HG03460 (cell line): ENCODE data around the gene ADRA2C.

ENCODE experiments used
- ATAC-seq: cut with Tn5 transposase; IDR thresholded peaks from one replicate; pipeline ENCODE4 v1.9.1; 2021; ENCODE audit not compliant: unreplicated experiment

Gene ADRA2C

DNA sequence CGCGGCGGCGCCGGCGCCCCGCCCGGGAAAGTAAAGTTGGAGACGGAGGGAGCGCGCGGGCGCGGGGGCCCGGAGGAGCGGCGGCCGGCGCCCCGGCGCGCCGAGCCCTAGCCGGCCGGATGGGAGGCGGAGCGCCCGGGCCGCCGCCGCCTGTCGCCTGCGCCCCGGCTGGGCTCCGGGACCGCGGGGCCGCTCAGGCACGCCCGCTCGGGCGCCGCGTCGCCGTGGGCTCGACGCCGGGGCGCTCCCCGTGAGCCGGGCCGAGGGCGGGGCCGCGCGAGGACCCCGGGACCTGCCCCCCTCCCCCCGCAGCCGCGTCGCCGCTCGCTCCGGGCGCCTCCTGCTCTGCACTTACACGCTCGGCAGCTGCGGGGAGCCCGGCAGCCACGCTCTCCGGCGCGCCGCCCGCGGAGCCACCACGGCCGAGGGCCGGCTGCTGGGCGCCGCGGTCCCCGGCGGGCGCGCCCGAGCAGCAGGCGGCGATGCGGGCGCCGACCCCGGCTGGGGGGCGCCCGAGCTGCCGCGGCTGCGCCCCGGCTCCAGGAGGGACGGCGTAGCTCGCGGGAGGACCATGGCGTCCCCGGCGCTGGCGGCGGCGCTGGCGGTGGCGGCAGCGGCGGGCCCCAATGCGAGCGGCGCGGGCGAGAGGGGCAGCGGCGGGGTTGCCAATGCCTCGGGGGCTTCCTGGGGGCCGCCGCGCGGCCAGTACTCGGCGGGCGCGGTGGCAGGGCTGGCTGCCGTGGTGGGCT is at the start of gene ADRA2C:
Gene ADRA2C, plus strand, starts transcription at position 350 of the 749 bp plus-strand sequence. Its CDS starts 222 bp downstream, at position 572.
- ATAC-seq, result no peak

DNA sequence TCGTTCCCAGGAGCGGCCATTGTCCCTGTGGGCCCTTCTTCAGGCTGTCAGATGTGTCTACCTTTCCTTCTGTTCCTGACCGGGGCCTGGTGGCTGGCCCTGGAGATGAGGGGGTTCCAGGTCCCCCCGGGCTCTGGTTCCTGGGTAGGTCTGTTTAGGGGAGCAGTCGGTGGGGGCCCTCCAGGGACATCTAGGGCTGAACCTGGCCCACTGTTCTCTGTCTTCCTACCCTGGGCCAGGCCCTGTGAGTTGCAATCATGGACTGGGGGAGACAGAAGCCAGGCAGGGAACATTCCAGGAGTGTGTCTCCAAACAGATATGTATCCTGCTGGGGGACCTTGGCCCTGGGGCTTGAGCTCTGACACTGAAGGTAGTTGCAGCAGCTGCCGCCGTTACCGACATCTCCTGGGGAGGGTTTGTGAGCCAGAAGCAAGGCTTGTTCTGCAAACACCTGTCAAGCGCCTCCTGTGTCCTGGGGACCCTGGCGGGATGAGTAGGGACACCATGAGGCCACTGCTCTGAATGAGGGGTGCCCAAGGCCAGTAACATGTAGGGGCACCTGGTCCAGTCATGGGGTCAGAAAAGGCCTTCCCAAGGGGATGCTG is 49.5 kb upstream of the ADRA2C start:
- ATAC-seq, result no peak

DNA sequence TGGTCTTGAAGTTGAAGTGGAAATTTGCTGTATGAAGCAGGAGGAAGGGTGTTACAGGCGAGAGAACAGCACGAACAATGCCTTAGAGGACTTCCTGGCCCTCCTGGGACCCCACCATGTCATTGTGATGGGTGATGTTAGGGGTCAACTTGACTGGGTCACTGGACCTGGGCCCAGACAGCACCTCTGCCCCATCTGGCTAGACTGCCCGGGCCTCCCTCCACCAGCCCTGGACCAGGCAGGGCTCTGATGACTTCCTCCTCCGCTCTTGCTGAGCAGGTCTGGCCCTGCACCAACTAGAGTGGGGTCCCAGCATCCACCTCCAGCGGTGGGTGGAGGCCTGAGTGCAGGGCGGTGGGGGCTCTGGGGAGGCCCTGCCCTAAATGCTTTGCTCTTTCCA is 48.9 kb upstream of the ADRA2C start:
- no peak for ATAC-seq

DNA sequence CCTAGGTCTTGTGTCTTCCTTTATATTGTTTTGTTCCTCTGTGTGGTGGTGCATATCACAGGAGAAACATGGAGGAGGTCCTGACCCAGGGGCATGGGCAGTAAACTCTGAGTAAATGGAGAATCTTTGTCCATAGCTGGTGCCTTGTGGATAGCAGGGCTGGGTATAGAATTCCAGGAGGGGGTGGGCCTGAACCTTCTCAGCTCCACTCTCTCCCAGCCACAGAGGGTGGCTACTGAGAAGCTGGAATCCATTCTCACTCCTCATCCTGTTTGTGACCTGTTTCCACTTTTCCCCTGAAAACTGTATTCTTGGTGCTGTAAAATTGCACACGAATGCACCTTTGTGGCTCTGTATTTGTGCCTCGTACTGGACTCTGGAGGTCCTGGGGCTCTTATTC is 47.7 kb upstream of the ADRA2C start:
- no peak for ATAC-seq

DNA sequence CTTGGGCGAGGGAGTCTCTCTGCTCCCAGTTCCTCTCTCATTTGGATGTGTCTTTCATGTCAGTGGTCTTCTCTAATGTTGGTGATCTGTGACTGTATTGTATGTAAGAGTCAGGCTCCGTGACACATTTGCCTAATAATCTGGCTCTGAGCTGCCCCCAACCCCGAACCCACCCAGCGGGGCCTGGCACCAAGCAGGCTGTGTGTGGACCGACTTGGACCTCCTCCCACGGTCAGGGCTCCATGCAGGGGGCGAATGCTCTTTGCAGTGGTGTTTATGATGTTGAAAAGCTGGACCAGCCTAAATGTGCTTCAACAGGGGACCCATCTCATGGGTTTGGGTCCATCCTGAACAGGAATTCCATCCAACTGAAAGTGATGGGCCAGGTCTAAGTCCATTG is 47.0 kb upstream of the ADRA2C start:
- ATAC-seq, result no peak

DNA sequence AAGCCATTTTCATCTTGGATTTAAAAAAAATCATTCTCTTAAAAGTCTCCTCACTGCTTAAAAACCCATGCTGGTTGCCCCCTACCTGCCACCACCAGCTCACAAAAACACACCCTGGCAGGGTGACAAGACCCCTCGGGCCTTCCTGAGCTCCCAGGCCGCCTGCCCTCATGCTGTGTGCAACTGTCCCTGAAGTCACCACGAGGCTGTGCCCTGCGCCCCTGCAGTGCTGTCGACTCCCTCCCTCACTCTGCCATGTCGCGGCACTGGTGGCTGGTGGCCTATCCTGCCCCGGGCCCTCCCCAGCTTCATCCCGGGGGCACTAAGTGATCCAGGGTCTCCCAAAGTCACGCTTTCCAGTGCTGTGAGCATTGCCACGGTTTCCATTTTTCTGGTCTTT is 46.3 kb upstream of the ADRA2C start:
- no peak for ATAC-seq

DNA sequence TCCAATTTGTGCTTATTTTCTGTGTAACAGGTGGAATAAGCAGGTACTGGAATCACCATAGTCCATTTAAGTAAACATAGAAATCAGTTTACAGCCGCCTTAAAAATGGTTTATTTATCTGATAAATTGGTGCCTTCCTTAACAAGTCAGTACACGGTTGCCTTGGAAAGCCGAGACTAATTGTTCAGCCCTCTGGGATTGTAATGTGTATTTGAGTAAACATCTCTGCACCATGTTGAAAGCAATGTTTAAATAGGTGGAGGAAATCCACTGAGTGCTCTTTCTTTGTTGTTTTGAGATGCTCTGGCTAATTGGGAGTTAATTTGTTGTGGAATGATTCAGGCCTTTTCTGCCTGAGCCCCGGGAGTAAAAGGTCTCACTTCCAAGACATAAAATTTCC is 45.7 kb upstream of the ADRA2C start:
- ATAC-seq, result no peak

DNA sequence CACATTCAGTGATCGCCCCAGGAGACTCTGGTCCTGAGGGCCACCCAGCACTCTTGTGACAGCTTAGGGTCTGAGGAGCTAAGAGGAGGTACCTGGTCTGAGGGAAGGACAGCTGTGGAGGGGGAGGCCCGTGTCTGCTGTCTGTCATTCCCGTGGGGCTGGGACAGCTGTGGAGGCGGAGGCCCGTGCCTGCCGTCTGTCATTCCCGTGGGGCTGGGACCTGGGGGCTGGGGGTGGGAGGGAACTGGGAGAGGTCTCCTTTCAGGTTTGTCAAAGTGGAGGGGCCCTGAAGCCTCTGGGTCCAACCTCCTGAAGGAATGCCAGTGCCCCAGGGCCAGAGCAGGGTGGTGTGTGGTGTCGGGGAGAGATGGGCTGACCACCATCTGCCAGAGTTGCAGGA is 45.0 kb upstream of the ADRA2C start:
- no peak for ATAC-seq

DNA sequence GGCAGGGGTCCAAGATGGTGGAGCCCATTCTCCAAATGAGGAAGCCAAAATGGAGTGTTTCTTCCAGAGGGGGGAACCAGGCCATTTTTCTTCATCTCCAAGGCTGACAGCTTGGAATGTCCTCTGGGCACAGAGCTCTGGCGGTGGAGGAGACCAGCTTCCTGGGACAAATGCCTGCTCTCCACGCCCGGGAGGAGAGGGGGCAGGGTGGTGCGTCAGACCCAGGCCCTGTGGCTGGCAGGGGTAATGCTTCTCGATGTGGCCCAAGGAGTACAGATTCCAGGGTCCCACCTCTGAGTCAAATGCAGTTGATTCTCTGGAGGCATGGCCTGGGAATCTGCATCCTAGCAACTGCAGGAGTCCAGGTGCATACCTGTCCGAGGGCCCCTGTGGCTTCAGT is 44.6 kb upstream of the ADRA2C start:
- ATAC-seq, result no peak

DNA sequence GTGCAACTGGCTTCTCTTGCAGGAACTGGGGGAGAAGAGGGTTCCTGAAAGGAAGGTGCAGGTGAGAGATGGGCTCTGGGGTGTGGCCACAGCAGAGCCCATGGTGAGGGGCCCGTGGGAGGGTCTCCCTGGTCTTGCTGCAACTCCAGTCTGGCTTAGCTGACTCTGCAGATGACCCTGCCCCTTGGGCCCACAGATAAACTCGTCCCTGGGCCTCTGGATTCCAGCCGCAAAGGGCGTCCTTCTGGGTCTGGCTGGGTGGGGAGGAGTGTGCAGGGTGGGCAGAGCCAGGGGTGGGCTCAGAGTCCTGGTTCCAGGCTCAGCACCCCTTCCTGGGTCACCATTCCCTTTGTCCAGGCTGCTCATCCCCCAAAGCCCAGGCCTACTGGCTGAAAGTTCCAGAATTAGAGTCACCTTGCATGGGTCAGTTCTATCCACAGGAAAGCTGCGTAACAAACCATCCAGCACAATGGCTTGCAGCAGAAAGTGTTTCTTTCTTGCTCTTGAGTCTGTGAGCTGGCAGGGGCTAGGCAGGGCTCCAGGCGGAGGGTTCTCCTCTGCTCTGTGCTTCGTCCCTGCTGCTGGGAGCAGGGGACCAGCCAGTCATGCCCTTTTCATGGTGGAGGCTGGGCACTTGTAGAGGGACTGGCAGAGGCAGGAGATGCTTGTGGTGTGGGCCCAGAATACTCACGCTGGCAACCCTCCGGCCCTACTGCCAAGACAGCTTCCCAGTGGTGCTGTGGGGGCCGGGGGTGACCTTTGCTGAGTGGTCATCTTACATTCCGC is 43.5 kb upstream of the ADRA2C start:
- no peak for ATAC-seq

DNA sequence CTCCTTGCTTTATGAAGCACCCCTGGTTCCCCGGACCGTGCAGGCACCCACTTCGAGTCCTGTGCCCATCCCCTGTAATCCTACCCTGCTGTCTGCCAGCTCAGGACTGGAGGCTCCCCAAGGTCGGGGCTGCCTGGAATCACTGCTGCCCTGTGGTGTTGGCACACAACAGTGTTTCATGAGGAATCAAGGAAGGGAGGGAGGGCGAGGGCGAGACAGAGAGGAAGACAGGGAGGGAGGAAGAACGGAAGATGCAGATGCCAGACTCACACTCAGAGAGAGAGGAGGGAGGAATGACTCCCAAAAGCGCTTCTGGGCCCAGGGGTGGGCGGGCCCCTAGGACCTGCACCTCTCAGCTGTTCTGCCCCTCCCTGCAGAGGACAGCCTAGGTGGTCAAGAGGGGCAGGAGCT is 42.9 kb upstream of the ADRA2C start:
- no peak for ATAC-seq

DNA sequence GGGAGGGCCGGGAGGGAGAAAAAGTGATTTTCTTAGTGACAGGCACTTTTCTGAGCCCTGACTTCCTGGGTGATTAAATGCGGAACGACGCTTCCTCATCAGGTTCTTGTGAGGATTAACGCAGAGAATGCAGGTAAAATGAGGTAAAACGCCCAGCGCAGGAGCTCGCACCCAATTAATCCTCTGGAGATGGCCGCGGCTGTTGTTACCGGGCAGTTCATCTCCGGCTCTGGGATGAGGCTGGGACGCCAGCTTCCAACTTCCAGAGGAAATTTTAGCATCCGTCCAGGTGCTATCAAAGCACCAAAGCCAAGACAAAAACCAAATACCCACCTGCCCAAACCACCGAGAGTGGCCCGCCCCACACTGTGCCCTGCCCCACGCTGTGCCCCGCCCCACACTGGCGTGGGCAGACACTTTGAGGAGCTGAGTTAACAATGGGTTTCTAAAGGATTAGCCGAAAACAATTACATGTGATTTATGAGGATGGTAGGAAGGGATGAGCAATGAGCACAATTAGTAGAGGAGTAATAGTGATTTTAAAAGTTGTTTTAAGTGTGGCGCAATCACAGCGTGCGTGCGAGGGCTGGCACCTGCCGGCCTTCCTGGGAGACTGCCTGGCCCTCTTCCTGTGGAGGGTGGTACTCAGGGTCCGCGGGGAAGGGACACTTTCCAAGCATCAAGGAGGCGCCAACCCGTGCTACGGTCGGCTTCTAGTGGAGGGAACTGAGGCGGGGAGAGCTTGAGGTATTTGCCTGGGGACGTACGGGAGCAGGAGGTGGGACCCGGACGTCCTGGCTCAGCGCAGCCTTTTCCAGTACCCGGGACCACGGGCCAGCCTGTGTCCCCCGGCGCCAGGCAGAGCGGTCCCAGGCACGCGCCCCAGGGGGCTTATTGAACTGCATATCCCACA is 41.6 kb upstream of the ADRA2C start:
- no peak for ATAC-seq

DNA sequence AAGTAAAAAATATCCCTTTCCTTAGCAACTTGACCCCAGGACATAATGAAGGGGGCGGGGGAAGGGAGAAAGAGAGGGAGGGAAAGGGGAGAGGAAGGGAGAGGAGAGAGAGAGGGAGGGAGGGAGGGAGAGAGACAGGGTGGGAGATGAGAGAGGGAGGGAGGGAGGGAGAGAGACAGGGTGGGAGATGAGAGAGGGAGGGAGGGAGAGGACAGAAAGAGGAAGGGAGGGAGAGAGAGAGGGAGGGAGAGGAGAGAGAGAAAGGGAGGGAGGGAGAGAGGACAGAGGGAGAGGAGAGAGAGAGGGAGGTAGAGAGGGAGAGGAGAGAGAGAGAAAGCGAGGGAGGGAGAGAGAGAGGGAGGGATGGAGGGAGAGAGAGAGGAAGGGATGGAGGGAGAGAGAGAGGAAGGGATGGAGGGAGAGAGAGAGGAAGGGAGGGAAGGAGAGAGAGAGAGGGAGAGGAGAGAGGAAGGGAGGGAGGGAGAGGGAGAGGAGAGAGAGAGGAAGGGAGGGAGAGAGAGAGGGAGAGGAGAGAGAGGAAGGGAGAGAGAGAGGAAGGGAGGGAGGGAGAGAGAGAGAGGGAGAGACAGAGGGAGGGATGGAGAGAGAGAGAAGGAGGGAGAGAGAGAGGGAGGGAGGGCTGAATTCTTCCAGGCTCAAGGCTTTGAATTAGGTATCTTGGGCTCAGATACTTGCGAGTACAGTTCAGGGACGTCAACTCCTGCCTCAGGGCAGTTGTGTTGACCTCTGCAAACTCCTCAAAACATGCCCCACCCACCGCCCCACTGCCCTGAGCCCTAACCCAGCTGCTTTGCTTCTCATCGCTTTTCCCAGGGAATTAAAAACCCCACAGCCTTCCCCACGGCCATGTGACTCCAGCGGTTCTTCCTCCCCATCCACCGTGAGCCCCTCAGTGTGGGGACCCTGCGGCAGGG is 40.0 kb upstream of the ADRA2C start:
- ATAC-seq, result no peak

DNA sequence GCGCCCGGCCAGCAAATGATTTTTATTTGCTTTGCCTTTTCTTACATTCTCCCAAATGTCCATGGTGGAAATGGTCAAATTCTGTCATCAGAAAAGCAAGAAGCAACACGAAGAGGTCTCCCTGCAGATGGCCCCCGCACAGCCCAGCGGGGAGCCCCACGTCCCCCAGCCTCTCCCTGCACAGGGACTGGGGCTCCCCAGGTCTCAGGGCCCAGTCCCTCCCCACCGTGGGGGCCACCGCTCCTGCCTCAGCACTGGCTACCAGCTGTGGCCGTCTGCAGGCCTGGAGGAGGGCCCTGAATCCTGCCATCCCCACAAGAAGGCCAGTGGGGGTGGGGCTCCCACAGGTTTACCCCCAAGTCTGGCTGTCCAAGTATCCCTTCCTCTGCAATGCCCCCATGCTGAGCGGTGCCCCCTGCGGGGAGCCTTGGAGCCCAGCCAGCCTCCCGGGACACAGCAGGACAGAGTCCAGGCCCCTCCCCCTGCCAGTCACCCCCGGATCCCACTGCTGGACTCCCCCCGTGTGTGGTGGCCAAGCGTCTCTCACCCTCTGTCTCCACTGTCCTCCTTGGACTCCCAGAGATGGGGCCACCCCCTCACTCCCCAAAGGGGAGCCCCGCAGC is 38.2 kb upstream of the ADRA2C start:
- ATAC-seq, result no peak

DNA sequence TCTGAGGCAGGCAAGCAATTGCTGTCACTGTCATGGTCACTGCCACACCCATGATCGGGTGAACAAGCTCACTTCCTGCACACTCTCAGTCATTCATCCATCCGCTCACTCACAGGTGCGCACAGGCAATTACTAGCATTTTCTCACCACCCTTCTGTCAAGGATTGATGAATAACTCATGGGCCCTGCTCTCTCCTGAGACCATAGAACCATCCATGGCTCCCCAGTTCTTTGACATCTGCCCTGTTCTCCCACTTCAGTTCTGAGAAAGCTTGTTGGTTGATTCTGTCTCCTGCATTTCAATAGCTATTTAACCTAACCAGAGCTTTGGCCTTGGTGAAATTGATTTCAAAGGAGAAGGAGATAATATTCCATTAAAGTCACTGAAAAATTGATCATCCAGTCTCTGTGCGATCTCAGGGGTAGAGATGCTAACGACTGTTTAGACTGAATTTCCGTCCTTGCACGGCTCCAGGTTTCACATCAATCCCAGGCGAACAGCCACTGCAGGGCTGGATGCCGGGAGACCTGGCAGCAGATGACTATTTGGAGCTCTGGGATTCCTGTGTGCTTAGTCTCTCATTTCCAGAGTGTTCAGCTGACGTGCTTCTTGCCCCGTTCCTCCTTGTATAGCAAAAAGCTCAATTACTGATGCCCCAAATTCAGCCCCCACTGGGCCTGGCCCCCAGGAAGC is 36.9 kb upstream of the ADRA2C start:
- ATAC-seq, result no peak

DNA sequence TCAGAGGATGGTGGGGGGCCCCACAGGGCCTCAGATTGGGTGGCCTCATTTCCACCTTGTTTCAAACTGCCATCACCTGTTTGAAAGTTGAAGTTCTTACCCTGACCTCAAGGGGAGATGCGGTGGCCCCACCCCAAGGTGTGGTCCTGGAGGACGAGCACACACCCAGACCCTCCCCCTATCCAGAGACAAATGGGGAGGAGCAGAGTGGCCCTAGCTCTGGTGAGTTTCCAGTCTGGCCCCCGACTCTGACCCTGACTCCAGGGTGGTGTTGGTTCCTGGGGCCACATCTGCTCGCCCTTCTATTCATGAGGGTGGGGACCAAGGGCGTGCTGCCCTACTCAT is 36.3 kb upstream of the ADRA2C start:
- ATAC-seq, result no peak

DNA sequence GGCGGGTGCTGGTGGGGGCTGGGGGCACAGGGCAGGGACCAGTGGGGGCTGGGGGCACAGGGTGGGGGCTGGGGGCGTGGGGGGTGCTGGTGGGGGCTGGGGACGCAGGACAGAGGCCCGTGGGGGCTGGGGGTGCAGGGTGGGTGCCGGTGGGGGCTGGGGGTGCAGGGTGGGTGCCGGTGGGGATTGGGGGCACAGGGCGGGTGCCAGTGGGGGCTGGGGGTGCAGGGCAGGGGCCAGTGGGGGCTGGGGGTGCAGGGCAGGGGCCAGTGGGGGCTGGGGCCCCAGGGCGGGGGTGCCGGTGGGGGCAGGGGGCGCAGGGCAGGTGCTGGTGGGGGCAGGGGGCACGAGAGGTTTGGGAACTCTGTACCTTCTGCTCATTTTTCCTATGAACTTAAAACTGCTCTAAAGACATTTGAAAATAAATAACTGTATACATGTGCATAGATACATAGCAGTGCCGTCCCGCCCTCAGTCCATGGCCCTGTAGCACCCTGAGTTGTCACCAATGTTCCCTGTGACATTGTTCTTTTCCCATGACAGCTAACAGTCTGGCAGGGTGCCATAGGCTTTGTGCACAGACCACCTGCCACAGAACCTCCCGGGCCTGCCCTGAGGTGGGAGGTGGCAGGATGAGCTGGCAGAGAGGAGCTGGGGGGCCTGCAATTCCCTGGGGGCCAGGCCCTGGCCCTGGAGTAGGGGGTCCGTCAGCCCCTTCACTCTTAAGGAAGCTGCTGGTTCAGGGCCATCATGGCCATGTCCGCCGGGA is 35.6 kb upstream of the ADRA2C start:
- no peak for ATAC-seq
